Raji (cell line): ENCODE measurements around the gene BEST1.

Source experiments
- POLR2A ChIP-seq: IDR thresholded peaks from 2 replicates; pipeline ENCODE4 v1.6.1; 2011; ENCODE audit warnings: low read depth, low read length, control low read depth; ENCODE audit not compliant: insufficient read depth

BEST1 gene

DNA sequence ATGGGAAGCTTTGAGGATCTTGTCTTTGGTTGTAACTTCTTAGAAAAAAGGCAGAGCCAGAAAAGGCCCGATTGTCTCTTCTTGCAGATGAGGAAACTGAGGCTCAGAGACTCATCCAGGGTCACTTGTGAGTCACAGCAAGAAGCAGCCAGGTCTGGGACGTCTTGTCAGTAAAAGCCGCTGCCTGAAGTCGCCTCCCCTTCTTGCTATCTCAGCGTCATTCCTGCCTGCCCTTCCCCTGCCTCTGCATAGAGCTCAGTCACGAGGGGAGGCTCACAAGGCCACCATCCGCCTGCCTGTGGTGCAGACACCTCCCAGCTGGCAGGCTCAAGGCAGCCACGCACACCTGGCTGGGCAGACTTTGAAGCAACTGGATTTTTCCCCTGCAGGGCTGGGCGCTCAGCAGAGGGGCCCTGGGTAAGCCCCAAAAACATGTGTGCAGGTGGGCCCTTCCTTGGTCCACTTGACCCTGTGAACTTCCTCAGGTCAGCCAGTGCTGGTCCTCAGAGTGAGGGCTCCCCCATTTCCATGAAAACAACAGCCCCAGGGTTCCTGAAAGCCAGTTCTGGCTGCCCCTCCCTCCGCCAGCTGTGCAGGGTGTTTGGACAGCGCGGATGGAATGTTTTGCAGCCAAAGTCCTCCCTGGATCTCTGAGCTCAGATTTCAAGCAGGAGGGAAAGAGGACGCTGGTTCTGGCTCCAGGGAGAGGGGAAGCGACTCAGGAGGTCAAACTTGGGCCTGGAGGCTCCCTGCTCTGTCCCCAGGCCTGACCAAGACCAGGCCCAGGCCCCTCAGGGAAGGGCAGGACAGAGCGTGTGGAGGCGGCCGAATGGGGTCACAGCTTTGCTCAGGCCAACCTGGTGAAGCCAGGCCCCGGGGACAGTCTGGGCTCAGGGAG, 26.7 kb upstream of the BEST1 start:
- no peak for TF ChIP-seq POLR2A

- TF ChIP-seq POLR2A: no peak
These were observed 26.1 kb upstream of the BEST1 start for GRCh38 chr11:61924064-61924455.

- TF ChIP-seq POLR2A: no peak
These were observed 24.4 kb upstream of the BEST1 start for GRCh38 chr11:61925736-61926135.

- no peak for TF ChIP-seq POLR2A
These were observed 23.9 kb upstream of the BEST1 start for GRCh38 chr11:61926235-61926634.

GRCh38 chr11:61927501-61927900, 22.6 kb upstream of the BEST1 start:
- no peak for TF ChIP-seq POLR2A

- TF ChIP-seq POLR2A: no peak
These were observed 21.5 kb upstream of the BEST1 start for GRCh38 chr11:61928606-61929005.

GRCh38 chr11:61930933-61931332, 19.2 kb upstream of the BEST1 start:
- TF ChIP-seq POLR2A: no peak

- TF ChIP-seq POLR2A: no peak
These were observed 14.3 kb upstream of the BEST1 start for GRCh38 chr11:61935861-61936260.

DNA sequence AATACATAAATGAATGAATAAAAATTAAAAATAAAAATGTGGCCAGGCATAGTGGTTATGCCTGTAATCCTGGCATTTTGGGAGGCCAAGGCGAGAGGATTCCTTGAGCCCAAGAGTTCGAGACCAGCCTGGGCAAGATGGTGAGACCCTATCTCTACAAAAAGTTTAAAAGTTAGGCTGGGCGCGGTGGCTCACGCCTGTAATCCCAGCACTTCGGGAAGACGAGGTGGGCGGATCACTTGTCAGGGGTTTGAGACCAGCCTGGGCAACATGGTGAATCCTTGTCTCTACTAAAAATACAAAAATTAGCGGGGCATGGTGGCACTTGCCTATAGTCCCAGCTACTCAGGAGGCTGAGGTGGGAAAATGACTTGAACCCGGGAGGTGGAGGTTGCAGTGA, 9.7 kb upstream of the BEST1 start:
- TF ChIP-seq POLR2A: no peak

GRCh38 chr11:61945191-61945590, 5.0 kb upstream of the BEST1 start:
- no peak for TF ChIP-seq POLR2A

- no peak for TF ChIP-seq POLR2A
These were observed 3.3 kb upstream of the BEST1 start for GRCh38 chr11:61946894-61947293.

- no peak for TF ChIP-seq POLR2A
These were observed 2.5 kb upstream of the BEST1 start for GRCh38 chr11:61947486-61948210.

GRCh38 chr11:61948505-61948904, 1.6 kb upstream of the BEST1 start:
- TF ChIP-seq POLR2A: no peak

DNA sequence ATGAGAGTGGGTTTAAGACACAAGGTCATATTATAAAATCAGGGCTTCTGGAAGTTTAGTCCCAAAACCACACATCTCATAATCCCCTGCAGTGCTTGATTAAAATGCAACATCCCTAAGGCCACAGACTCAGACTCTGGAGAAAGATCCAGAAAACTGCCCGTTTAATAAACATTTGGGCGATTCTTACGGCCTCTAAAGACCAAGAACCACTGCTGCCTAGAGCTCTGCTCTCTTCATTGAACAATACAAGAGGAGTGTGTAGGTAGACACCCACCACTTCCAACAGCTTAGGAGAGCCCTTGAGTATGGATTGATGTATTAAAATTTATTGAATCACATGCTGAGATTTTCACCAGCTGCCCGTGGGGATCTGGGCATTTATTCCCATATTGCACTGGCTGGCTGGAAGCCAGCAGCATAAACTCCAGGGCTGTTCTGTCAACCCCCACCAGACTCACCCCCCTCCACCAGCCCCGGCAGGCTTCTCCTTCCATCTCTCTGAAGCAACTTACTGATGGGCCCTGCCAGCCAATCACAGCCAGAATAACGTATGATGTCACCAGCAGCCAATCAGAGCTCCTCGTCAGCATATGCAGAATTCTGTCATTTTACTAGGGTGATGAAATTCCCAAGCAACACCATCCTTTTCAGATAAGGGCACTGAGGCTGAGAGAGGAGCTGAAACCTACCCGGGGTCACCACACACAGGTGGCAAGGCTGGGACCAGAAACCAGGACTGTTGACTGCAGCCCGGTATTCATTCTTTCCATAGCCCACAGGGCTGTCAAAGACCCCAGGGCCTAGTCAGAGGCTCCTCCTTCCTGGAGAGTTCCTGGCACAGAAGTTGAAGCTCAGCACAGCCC, 749 bp upstream of the BEST1 start:
- no peak for TF ChIP-seq POLR2A

- TF ChIP-seq POLR2A: no peak
These were observed 1.5 kb downstream of the BEST1 start for GRCh38 chr11:61951484-61952135.
